Heart left ventricle (tissue), 16 donors: ENCODE results near the gene RAB40A. TPM values are rescaled to one million over a fixed set of nuclear protein-coding genes. Genes with fewer than 3 reads are reported as not detected.

Experiments used
- ATAC-seq, 4 donors: fragments of 200-7000 bp; cut with Tn5 transposase; one replicate each; pipeline ENCODE4 v1.9.1; 2020 to 2022; ENCODE audit warnings: moderate library complexity in 4 of 4, mild to moderate bottlenecking in 3 of 4, moderate number of reproducible peaks in 1 of 4
- DNase-seq, 5 donors: peaks; one replicate each; pipeline ENCODE4 v3.0.0-alpha.2; 2020
- H3K27ac ChIP-seq, 12 donors: fragments of 200-600 bp; sonication (generic) in 4 of 12; one replicate each; pipeline versions ENCODE4 v1.5.0 to v1.8.0; 2016 to 2022; ENCODE audit warnings: mild to moderate bottlenecking in 2 of 12
- H3K27me3 ChIP-seq, 9 donors: fragments of 200-600 bp; sonication (generic) in 2 of 9; one replicate each; pipeline versions ENCODE4 v1.5.1 to v1.8.0; 2016 to 2022; ENCODE audit warnings: mild to moderate bottlenecking in 3 of 9
- H3K36me3 ChIP-seq, 9 donors: fragments of 200-600 bp; sonication (generic) in 2 of 9; one replicate each; pipeline versions ENCODE4 v1.5.0 to v1.8.0; 2018 to 2022; ENCODE audit warnings: mild to moderate bottlenecking in 2 of 9
- H3K4me1 ChIP-seq, 12 donors: fragments of 200-600 bp; sonication (generic) in 4 of 12; one replicate each; pipeline versions ENCODE4 v1.5.0 to v1.8.0; 2016 to 2022; ENCODE audit warnings: mild to moderate bottlenecking in 3 of 12
- H3K4me3 ChIP-seq, 12 donors: fragments of 200-600 bp; sonication (generic) in 4 of 12; one replicate each; pipeline versions ENCODE4 v1.5.0 to v1.8.0; 2017 to 2022; ENCODE audit warnings: mild to moderate bottlenecking in 9 of 12, moderate library complexity in 4 of 12
- H3K9me3 ChIP-seq, 12 donors: fragments of 200-600 bp; sonication (generic) in 4 of 12; one replicate each; pipeline versions ENCODE4 v1.5.0 to v1.8.0; 2016 to 2022; ENCODE audit warnings: mild to moderate bottlenecking in 1 of 12
- POLR2A ChIP-seq, 2 donors: fragments of 450-650 bp; IDR thresholded peaks; one replicate each; pipeline ENCODE4 v1.6.1; 2017; ENCODE audit warnings: antibody characterized with exemption in 2 of 2, mild to moderate bottlenecking in 2 of 2, moderate library complexity in 2 of 2
- WGBS, 4 donors: extraction: QIAGEN DNeasy Blood & Tissue Kit in 2 of 4; methylation state at CpG; one replicate each; pipeline versions ENCODE4 v1.1.5 to v1.1.7; 2013 to 2018; 5-methylcytosine and 5-hydroxymethylcytosine counted together
- intact Hi-C, 10 donors: fragments of 100-400 bp; cut with DNase I; formaldehyde crosslinking; loops; one replicate each; pipeline versions ENCODE4 v1.11.1 to v1.14.2; 2022
- polyA plus RNA-seq, 2 donors: library from polyadenylated mRNA; stranded (reverse); fragments of 200-250 nt; gene quantifications; one replicate each; pipeline ENCODE4 v1.2.3, GENCODE V29; 2013
- total RNA-seq, 9 donors: library from RNA; depleted of rRNA in 2 of 9; stranded (reverse); fragments of >200 nt in 2 of 9; fragmentation: NEBNext Ultra II Directional in 3 of 9; extraction: Animal tissue kit (Norgen Biotek cat#: 25700) in 3 of 9; gene quantifications; one replicate each; pipeline versions ENCODE4 v1.1.0 to v1.2.4, GENCODE V29; 2016 to 2023
- TF ChIP-seq, protein P1 (sequence below), 12 donors: fragments of 200-600 bp; sonication (generic) in 4 of 12; IDR thresholded peaks; one replicate each; pipeline versions ENCODE4 v1.5.0 to v1.8.0; 2018 to 2022; ENCODE audit warnings: antibody characterized with exemption in 12 of 12, mild to moderate bottlenecking in 5 of 12
- donor health status: ischemic (EF 13 %, LVEDD 7.1; RV severe dilation, severe dysfunction).
- donor health status: healthy with polysubstance abuse.
- donor health status: DM: no; HTN: yes; CAD: no.
- donor health status: DM: no; HTN: no; CAD: no.
- donor health status: ischemic (EF 25% LVEDD 6.9; RV normal size, moderate dysfunction).
- donor health status: ischemic (EF 25% LVEDD 5.7; RV mildly dilated, moderate dysfunction).
- donor health status: healthy.
- donor health status: DM: yes; HTN: yes; CAD: no.
- donor health status: ischemic (EF 35%, LVEDD 5.7; RV mildly dilated, moderate dysfunction).
- donor health status: nonischemic (EF 11% LVEDD 7.7; RV severe dilation, severe dysfunction).
- donor health status: DM: yes; HTN: yes; CAD: no.
- donor health status: PGD.
- donor health status: ischemic (EF 29% LVEDD 5.4; RV normal size, mild dysfunction).
- donor health status: nonischemic (EF 23%, LVEDD 6.1; RV moderate dilation, normal function).

The RAB40A gene
- total and polyA plus RNA-seq, 11 donors = 0.11 to 0.43 (median 0.13) TPM; not detected in 6

DNA sequence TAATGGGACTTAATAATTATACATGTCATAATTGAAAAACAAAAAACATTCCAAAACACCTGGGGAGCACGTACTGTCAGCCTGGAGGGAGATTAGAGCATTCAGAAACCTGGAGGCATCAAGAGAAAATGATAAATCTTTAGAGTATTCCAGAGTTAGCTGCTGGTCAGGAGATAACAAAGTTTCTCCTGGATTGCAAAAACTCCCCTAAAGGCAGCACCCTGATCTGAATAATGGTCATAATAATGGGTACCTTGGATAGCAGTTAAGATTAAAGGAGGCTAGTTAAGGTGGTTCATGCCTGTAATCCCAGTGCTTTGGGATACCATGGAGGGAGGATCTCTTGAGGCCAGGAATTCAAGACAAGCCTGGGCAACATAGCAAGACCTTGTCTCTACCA lies 15.9 kb upstream of the RAB40A start:
- ATAC-seq = no peak
- intact Hi-C loops = loop anchor here in 6 of 10 donors (10.0 kb wide), 5 partner anchors 90 to 600 kb away; partner anchors contain the start of genes MORF4L2 (in 1 of the 6) and TCEAL1 (in 1 of the 6)
- TF ChIP-seq, protein P1, sequence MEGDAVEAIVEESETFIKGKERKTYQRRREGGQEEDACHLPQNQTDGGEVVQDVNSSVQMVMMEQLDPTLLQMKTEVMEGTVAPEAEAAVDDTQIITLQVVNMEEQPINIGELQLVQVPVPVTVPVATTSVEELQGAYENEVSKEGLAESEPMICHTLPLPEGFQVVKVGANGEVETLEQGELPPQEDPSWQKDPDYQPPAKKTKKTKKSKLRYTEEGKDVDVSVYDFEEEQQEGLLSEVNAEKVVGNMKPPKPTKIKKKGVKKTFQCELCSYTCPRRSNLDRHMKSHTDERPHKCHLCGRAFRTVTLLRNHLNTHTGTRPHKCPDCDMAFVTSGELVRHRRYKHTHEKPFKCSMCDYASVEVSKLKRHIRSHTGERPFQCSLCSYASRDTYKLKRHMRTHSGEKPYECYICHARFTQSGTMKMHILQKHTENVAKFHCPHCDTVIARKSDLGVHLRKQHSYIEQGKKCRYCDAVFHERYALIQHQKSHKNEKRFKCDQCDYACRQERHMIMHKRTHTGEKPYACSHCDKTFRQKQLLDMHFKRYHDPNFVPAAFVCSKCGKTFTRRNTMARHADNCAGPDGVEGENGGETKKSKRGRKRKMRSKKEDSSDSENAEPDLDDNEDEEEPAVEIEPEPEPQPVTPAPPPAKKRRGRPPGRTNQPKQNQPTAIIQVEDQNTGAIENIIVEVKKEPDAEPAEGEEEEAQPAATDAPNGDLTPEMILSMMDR (IDR thresholded peaks at IDR 0.05) = no peak
- Histone ChIP-seq H3K4me3 (no peak overlapping the region), H3K36me3 (no peaks in the 10 kb centered on the region), H3K27me3 (peaks cover 0 to 14% (median 0%) of the 10 kb centered on the region in 9 donors), H3K9me3 (no peaks in the 10 kb centered on the region), H3K4me1 (peaks cover 0 to 5% (median 0%) of the 10 kb centered on the region in 12 donors), H3K27ac (no peak overlapping the region)
- DNase-seq = no peak
- WGBS, 4 donors = 52 to 90% (median 72%) methylated on average over 1 of the region's 1 CpG

- intact Hi-C loops = loop anchor here (2.0 to 10.0 kb wide), 11 partner anchors 91 to 601 kb away; partner anchors contain the start of genes MORF4L2 (in 3 of the 10) and TCEAL1 (in 2 of the 10)
- 3 to 16% (median 7%) methylated on average over 15 of the region's 15 CpGs for WGBS, 4 donors
- peaks cover 0 to 5% (median 0%) of the 10 kb centered on the region in 12 donors for H3K4me1 ChIP-seq
- DNase-seq (peak; percentile 45 to 73 (median 64)), ATAC-seq (peak; percentile 55 to 73 (median 66))
- no peaks in the 10 kb centered on the region for H3K9me3 ChIP-seq
- H3K27me3 ChIP-seq = peaks cover 0 to 14% (median 0%) of the 10 kb centered on the region in 9 donors
- TF ChIP-seq, protein P1 (IDR thresholded peaks at IDR 0.05) = peak; percentile 55 to 84 (median 72)
- TF ChIP-seq POLR2A (IDR thresholded peaks at IDR 0.05) = no peak
- H3K36me3 ChIP-seq = no peaks in the 10 kb centered on the region
- H3K4me3 ChIP-seq = peak overlapping the region in 10 of 12 donors; percentile 32 to 60 (median 46)
- H3K27ac ChIP-seq = no peak overlapping the region
Measured at GRCh38 chrX:103533511-103534216, 14.4 kb upstream of the RAB40A start.

DNA sequence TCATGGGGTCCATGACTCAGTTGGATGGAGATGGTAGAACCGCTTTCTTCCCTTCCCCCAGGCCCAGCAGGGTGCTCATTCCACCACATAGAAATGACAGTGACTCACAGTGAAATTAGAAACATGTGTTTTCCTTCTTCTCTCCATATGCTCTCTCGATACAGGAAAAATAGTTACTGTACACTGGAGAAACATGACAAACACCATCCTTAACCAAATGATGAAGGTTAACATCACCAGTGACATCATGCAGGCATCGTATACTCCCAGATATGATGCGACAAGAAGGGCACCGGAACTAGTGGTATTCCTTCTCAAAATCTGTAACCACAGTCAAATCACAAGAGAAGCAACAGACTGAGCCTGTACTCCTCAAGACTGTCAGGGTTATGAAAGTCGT lies 11.7 kb upstream of the RAB40A start:
- H3K9me3 ChIP-seq = no peaks in the 10 kb centered on the region
- ATAC-seq (no peak), DNase-seq (no peak)
- H3K4me1 ChIP-seq = peaks cover 0 to 5% (median 0%) of the 10 kb centered on the region in 12 donors
- 69 to 88% (median 77%) methylated on average over 6 of the region's 6 CpGs for WGBS, 4 donors
- H3K4me3 ChIP-seq = no peak overlapping the region
- no peaks in the 10 kb centered on the region for H3K36me3 ChIP-seq
- TF ChIP-seq POLR2A (IDR thresholded peaks at IDR 0.05) = no peak
- TF ChIP-seq, protein P1 (IDR thresholded peaks at IDR 0.05) = no peak
- intact Hi-C loops = loop anchor here (5.0 to 10.0 kb wide), 10 partner anchors 94 to 604 kb away; partner anchors contain the start of genes MORF4L2 (in 3 of the 10) and TCEAL1 (in 2 of the 10)
- H3K27me3 ChIP-seq = peaks cover 0 to 14% (median 0%) of the 10 kb centered on the region in 9 donors
- H3K27ac ChIP-seq = no peak overlapping the region

GRCh38 chrX:103530545-103530944 lies 11.3 kb upstream of the RAB40A start:
- WGBS, 4 donors = 63 to 100% (median 81%) methylated on average over 1 of the region's 1 CpG
- Histone ChIP-seq H3K36me3 (no peaks in the 10 kb centered on the region), H3K4me1 (peaks cover 0 to 5% (median 0%) of the 10 kb centered on the region in 12 donors), H3K4me3 (no peak overlapping the region), H3K27me3 (peaks cover 0 to 14% (median 0%) of the 10 kb centered on the region in 9 donors), H3K27ac (no peak overlapping the region), H3K9me3 (no peaks in the 10 kb centered on the region)
- TF ChIP-seq POLR2A (IDR thresholded peaks at IDR 0.05) = no peak
- TF ChIP-seq, protein P1 (IDR thresholded peaks at IDR 0.05) = no peak
- intact Hi-C loops = loop anchor here (5.0 to 10.0 kb wide), 10 partner anchors 94 to 604 kb away; partner anchors contain the start of genes MORF4L2 (in 3 of the 10) and TCEAL1 (in 2 of the 10)
- DNase-seq = no peak
- ATAC-seq = no peak
